DOHH2 (cell line): ENCODE results near the gene CCDC185.

Experiments
- CTCF ChIP-seq: fragments of 200-600 bp; sonication (generic); IDR thresholded peaks from one replicate; pipeline ENCODE4 v1.5.1; 2014; ENCODE audit warnings: antibody characterized with exemption, mild to moderate bottlenecking, low read depth, low read length; ENCODE audit not compliant: poor library complexity, severe bottlenecking
- EZH2phosphoT487 ChIP-seq: fragments of 200-600 bp; sonication (generic); IDR thresholded peaks from 2 replicates; pipeline ENCODE4 v1.6.1; 2017; ENCODE audit warnings: borderline replicate concordance, mild to moderate bottlenecking, antibody characterized with exemption, low read length, moderate library complexity, mixed read lengths

GRCh38 chr1:223401873-223402789, 8.9 kb downstream of the CCDC185 start:
- TF ChIP-seq EZH2phosphoT487 (no peak), CTCF (no peak)
